Ovary (tissue), 9 donors: ENCODE results near the gene ACYP2. TPM values are rescaled to one million over a fixed set of nuclear protein-coding genes. Genes with fewer than 3 reads are reported as not detected.
"Not testable (repeated sequence)": the region's sequence is repeated elsewhere in the genome, so short reads cannot be mapped to it uniquely, and the experiment has no call there.

Source experiments
- DNase-seq, 5 donors: peaks; one replicate each; pipeline ENCODE4 v3.0.0-alpha.2; 2019 to 2020
- H3K27ac ChIP-seq, 2 donors: fragments of 200-600 bp; one replicate each; pipeline versions ENCODE4 v1.5.1 to v1.8.0; 2019 to 2022
- H3K27me3 ChIP-seq: fragments of 200-600 bp; one replicate; pipeline ENCODE4 v1.8.0; 2022
- H3K36me3 ChIP-seq: fragments of 200-600 bp; sonication (generic); one replicate; pipeline ENCODE4 v1.5.1; 2019
- H3K4me1 ChIP-seq: one replicate; pipeline ENCODE4 v1.8.1; 2013; ENCODE audit warnings: mild to moderate bottlenecking, moderate library complexity; ENCODE audit not compliant: insufficient read depth
- H3K4me3 ChIP-seq: fragments of 200-600 bp; sonication (generic); one replicate; pipeline ENCODE4 v1.5.1; 2017
- H3K9me3 ChIP-seq, 2 donors: fragments of 200-600 bp in 1 of 2; sonication (generic) in 1 of 2; one replicate each; pipeline versions ENCODE4 v1.5.1 to v1.8.1; 2013 to 2019; ENCODE audit warnings: mild to moderate bottlenecking in 1 of 2, moderate library complexity in 1 of 2
- EP300 ChIP-seq: sonication (generic); formaldehyde crosslinking; IDR thresholded peaks from one replicate; pipeline ENCODE4 v1.6.1; 2017; ENCODE audit warnings: antibody characterized with exemption
- POLR2A ChIP-seq: fragments of 450-650 bp; IDR thresholded peaks from one replicate; pipeline ENCODE4 v1.6.1; 2017; ENCODE audit warnings: antibody characterized with exemption, mild to moderate bottlenecking, moderate library complexity
- WGBS, 3 donors: extraction: QIAGEN DNeasy Blood & Tissue Kit in 1 of 3; methylation state at CpG; one replicate each; pipeline versions ENCODE4 v1.1.5 to v1.1.7; 2013 to 2017; 5-methylcytosine and 5-hydroxymethylcytosine counted together
- intact Hi-C, 4 donors: fragments of 100-400 bp; cut with DNase I; formaldehyde crosslinking; loops; one replicate each; pipeline versions ENCODE4 v1.11.0 to v1.15.1; 2022 to 2023
- polyA plus RNA-seq, 2 donors: library from polyadenylated mRNA; stranded (reverse); fragments of 200-250 nt in 1 of 2; fragments of 350-450 nt in 1 of 2; fragmentation: Illumina TruSeq in 1 of 2; extraction: RNeasy Lipid Tissue Mini Kit (QIAGEN cat#74804) in 1 of 2; gene quantifications; one replicate each; pipeline ENCODE4 v1.2.3, GENCODE V29; 2013 to 2014
- total RNA-seq, 7 donors: library from RNA; depleted of rRNA in 2 of 7; stranded (reverse); fragments of >200 nt in 2 of 7; fragmentation: NEBNext Ultra II Directional in 3 of 7; extraction: Animal tissue kit (Norgen Biotek cat#: 25700) in 3 of 7; gene quantifications; one replicate each; pipeline versions ENCODE4 v1.1.0 to v1.2.4, GENCODE V29; 2016 to 2023
- TF ChIP-seq, protein P1 (sequence below), 3 donors: fragments of 450-650 bp in 2 of 3; fragments of 200-600 bp in 1 of 3; IDR thresholded peaks; one replicate each; pipeline versions ENCODE4 v1.5.1 to v1.8.0; 2016 to 2022; ENCODE audit warnings: antibody characterized with exemption in 3 of 3, mild to moderate bottlenecking in 1 of 3
- donor health status: DM: no; HTN: no; CAD: no; lungs with moderate emphysema.
- donor health status: DM: no; HTN: no; CAD: no.
- donor health status: Bipolar disorder and iron deficiency.
- donor health status: DM: yes; HTN: yes; CAD: no.
- donor health status: DM: no; HTN: no; CAD: no.
- donor health status: DM: yes; HTN: yes; CAD: no.

The ACYP2 gene
- total and polyA plus RNA-seq, 9 donors = 10.4 to 27.1 (median 13.9) TPM

GRCh38 chr2:54313147-54313546, 197.7 kb downstream of the ACYP2 start:
- H3K36me3 ChIP-seq = no peaks in the 10 kb centered on the region
- H3K4me3 ChIP-seq = no peak overlapping the region
- no peaks in the 10 kb centered on the region for H3K9me3 ChIP-seq
- TF ChIP-seq EP300 (no peak), POLR2A (no peak)
- TF ChIP-seq, protein P1, sequence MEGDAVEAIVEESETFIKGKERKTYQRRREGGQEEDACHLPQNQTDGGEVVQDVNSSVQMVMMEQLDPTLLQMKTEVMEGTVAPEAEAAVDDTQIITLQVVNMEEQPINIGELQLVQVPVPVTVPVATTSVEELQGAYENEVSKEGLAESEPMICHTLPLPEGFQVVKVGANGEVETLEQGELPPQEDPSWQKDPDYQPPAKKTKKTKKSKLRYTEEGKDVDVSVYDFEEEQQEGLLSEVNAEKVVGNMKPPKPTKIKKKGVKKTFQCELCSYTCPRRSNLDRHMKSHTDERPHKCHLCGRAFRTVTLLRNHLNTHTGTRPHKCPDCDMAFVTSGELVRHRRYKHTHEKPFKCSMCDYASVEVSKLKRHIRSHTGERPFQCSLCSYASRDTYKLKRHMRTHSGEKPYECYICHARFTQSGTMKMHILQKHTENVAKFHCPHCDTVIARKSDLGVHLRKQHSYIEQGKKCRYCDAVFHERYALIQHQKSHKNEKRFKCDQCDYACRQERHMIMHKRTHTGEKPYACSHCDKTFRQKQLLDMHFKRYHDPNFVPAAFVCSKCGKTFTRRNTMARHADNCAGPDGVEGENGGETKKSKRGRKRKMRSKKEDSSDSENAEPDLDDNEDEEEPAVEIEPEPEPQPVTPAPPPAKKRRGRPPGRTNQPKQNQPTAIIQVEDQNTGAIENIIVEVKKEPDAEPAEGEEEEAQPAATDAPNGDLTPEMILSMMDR (IDR thresholded peaks at IDR 0.05) = no peak
- H3K27me3 ChIP-seq = no peaks in the 10 kb centered on the region
- no peak overlapping the region for H3K27ac ChIP-seq
- intact Hi-C loops = no loop called here
- H3K4me1 ChIP-seq = no peaks in the 10 kb centered on the region
- WGBS, 3 donors = 88% methylated on average over 10 of the region's 10 CpGs
- no peak for DNase-seq

GRCh38 chr2:54317973-54318372, 202.6 kb downstream of the ACYP2 start:
- Histone ChIP-seq H3K4me3 (no peak overlapping the region), H3K4me1 (no peaks in the 10 kb centered on the region), H3K9me3 (no peaks in the 10 kb centered on the region), H3K27me3 (no peaks in the 10 kb centered on the region), H3K36me3 (no peaks in the 10 kb centered on the region), H3K27ac (no peak overlapping the region)
- intact Hi-C loops = no loop called here
- DNase-seq = no peak
- TF ChIP-seq EP300 (no peak), POLR2A (no peak)
- TF ChIP-seq, protein P1 (IDR thresholded peaks at IDR 0.05) = no peak
- WGBS, 3 donors = 62 to 73% (median 66%) methylated on average over 2 of the region's 2 CpGs

DNA sequence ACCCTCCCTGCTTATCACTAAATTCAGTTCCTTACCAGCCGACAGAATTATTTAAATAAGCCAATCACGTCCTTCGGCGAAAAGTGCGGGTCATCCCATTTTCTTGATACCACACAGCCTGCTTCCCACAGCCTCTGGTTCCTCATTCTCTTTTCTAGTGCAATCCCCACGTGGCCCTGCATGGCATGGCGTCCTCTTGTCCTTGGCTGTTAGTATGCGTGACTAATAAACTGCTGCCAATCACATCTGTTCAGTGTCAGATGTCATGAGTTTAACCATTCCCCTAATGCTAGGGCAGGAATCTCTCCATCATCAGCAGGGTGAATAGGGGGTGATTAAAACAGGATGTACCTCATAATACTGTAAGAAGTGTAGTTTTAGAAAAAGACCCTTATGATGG, 203.4 kb downstream of the ACYP2 start:
- Histone ChIP-seq H3K27me3 (no peaks in the 10 kb centered on the region), H3K4me3 (no peak overlapping the region), H3K9me3 (no peaks in the 10 kb centered on the region), H3K36me3 (no peaks in the 10 kb centered on the region), H3K4me1 (no peaks in the 10 kb centered on the region), H3K27ac (no peak overlapping the region)
- no peak for DNase-seq
- intact Hi-C loops = no loop called here
- 89 to 93% (median 90%) methylated on average over 8 of the region's 8 CpGs for WGBS, 3 donors
- no peak for TF ChIP-seq EP300
- no peak for TF ChIP-seq POLR2A
- TF ChIP-seq, protein P1 (IDR thresholded peaks at IDR 0.05) = no peak

DNA sequence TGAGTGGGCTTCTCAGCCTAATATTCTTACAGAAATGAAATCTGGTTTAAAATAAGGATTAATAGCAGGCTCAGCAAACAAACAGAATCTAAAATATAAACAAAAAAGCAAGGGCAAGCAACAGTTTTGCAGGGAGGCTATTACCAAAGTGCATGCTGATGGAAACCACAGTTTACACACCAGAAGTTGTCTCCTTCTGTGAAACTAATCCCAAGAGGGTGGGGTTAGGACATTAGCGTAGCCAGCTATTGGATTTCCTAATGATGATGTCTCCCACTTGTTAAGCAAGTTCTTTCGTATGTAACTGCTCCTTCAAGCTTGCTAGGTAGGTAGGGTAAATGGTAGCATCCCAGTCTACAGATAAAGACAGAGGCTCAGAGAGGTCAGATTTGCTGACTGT, 205.6 kb downstream of the ACYP2 start:
- no peaks in the 10 kb centered on the region for H3K27me3 ChIP-seq
- H3K36me3 ChIP-seq = no peaks in the 10 kb centered on the region
- 77 to 87% (median 79%) methylated on average over 2 of the region's 2 CpGs for WGBS, 3 donors
- no peaks in the 10 kb centered on the region for H3K4me1 ChIP-seq
- intact Hi-C loops = no loop called here
- no peaks in the 10 kb centered on the region for H3K9me3 ChIP-seq
- no peak for DNase-seq
- no peak for TF ChIP-seq POLR2A
- no peak for TF ChIP-seq EP300
- TF ChIP-seq, protein P1 (IDR thresholded peaks at IDR 0.05) = no peak
- no peak overlapping the region for H3K4me3 ChIP-seq
- no peak overlapping the region for H3K27ac ChIP-seq

DNA sequence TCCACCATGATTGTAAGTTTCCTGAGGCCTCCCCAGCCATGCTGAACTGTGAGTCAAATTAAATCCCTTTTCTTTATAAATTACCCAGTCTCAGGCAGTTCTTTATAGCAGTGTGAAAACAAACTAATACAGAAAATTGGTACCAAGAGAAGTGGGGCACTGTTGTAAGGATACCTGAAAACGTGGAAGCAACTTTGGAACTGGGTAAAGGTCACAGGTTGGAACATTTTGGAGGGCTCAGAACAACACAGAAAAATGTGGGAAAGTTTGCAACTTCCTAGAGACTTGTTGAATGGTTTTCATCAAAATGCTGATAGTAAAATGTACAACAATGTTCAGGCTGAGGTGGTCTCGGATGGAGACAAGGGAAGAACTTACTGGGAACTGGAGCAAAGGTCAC, 209.1 kb downstream of the ACYP2 start:
- 67 to 88% (median 80%) methylated on average over 2 of the region's 2 CpGs for WGBS, 3 donors
- H3K9me3 ChIP-seq, H3K4me3 ChIP-seq, intact Hi-C loops, H3K36me3 ChIP-seq, H3K27me3 ChIP-seq, H3K27ac ChIP-seq, DNase-seq, H3K4me1 ChIP-seq: not testable (repeated sequence)
